Kidney epithelial cell (primary cell): ENCODE results near the gene CMC4. TPM values are rescaled to one million over a fixed set of nuclear protein-coding genes. Genes with fewer than 3 reads are reported as not detected.
A peak's percentile ranks its signal among the peaks of the same experiment; 100 is the strongest.

ENCODE experiments used
- DNase-seq: peaks from one replicate; pipeline ENCODE4 v3.0.0-alpha.2; 2010; ENCODE audit warnings: low read depth
- H3K27me3 ChIP-seq: 2 replicates; pipeline ENCODE4 v1.6.0; 2011; ENCODE audit warnings: low read length; ENCODE audit not compliant: control insufficient read depth, insufficient read depth
- H3K36me3 ChIP-seq: 2 replicates; pipeline ENCODE4 v1.5.1; 2011; ENCODE audit warnings: low read length; ENCODE audit not compliant: control insufficient read depth, insufficient read depth
- H3K4me3 ChIP-seq: 2 replicates; pipeline ENCODE4 v1.5.1; 2011; ENCODE audit warnings: low read depth, mild to moderate bottlenecking, control low read depth, low read length
- total RNA-seq: library from RNA; depleted of rRNA; stranded (reverse); fragments of >200 nt; gene quantifications from 2 replicates; pipeline ENCODE4 v1.2.3, GENCODE V29; 2015
- TF ChIP-seq, protein P1 (sequence below): IDR thresholded peaks from 2 replicates; pipeline ENCODE4 v1.5.1; 2011; ENCODE audit warnings: mild to moderate bottlenecking, moderate library complexity, low read length, control low read depth, inconsistent platforms; ENCODE audit not compliant: insufficient read depth, poor library complexity, severe bottlenecking

Gene CMC4, protein sequence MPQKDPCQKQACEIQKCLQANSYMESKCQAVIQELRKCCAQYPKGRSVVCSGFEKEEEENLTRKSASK
- 10.5 and 12.2 TPM in 2 replicates for total RNA-seq

DNA sequence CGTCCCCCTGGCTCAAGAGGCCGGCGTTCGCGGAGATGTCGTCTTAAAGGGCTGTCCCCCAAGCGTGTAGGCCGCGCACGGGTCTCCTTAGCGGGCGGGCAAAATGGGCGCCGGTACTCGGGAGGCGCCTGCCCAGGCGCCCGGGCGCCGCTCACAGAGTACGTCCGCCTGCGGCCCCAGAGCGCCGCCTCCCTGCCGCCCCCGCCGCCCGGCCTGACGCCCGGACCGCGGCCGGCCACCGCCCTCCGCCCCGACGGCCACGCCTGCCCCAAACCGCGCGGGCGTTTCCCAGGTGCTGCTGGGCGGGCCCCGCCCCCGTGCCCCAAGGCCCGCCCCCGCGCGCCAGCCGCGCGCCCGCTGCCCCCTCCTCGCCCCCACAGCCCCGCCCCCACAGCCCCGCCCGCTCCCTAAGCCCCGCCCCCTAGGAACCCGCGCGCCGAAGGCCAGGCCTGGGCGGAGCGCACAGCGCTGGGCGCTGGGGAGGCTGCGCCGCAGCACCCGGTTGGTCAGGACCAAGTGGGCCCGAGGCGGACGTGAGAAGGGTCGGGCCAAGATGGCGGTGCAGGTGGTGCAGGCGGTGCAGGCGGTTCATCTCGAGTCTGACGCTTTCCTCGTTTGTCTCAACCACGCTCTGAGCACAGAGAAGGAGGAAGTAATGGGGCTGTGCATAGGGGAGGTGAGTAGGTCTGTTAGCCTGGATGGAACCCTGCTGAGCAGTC is at the start of gene CMC4, which contains the start of the genes BRCC3 and MTCP1:
Gene CMC4 (minus strand): TSS at position 162 of the 719 bp plus-strand sequence. CDS start 7,113 bp downstream, outside the sequence.
Gene BRCC3 (plus strand): TSS at position 534 of the 719 bp plus-strand sequence. CDS start 20 bp downstream, at position 554.
Gene MTCP1 (minus strand): TSS at position 162 of the 719 bp plus-strand sequence. CDS start 5,126 bp downstream, outside the sequence.
- DNase-seq: no peak
- Histone ChIP-seq H3K4me3 (peak within 1 kb of the TSS; percentile 73), H3K27me3 (no peaks in the 10 kb centered on the region), H3K36me3 (no peaks in the 10 kb centered on the region)
- TF ChIP-seq, protein P1, sequence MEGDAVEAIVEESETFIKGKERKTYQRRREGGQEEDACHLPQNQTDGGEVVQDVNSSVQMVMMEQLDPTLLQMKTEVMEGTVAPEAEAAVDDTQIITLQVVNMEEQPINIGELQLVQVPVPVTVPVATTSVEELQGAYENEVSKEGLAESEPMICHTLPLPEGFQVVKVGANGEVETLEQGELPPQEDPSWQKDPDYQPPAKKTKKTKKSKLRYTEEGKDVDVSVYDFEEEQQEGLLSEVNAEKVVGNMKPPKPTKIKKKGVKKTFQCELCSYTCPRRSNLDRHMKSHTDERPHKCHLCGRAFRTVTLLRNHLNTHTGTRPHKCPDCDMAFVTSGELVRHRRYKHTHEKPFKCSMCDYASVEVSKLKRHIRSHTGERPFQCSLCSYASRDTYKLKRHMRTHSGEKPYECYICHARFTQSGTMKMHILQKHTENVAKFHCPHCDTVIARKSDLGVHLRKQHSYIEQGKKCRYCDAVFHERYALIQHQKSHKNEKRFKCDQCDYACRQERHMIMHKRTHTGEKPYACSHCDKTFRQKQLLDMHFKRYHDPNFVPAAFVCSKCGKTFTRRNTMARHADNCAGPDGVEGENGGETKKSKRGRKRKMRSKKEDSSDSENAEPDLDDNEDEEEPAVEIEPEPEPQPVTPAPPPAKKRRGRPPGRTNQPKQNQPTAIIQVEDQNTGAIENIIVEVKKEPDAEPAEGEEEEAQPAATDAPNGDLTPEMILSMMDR: no peak

DNA sequence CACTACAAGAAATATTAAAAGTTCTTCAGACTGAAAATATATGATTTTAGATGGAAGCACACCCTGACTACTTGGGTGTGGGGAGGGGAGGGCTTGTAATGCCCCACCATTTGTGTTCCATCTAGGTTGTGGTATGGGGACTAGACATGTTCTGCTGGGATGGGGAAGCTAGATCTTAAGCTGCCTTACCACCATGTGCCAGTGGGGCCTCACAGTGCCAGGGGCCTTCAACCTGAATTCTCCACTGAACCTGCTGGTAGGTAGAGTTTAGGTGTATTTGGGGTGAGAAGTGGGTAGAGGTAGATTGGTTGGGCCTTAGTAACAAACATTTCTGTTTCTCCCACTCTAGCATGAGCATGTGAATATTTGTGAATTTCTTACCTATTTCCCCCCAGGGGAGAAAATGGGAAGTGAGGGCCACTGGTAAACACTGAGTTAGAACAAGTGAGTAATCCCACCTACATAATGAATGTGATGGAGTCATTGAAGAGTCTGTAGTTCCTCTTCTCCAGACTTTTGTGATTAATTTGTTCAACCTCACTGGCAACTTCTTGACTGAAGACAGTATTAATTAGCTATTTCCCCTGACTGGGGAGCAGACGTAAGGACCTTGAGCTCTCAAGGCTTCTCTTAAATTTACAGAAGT is 44.4 kb upstream of the CMC4 start:
- TF ChIP-seq, protein P1: no peak
- H3K36me3 ChIP-seq: no peaks in the 10 kb centered on the region
- no peaks in the 10 kb centered on the region for H3K27me3 ChIP-seq
- H3K4me3 ChIP-seq: no peak overlapping the region
- DNase-seq: no peak

DNA sequence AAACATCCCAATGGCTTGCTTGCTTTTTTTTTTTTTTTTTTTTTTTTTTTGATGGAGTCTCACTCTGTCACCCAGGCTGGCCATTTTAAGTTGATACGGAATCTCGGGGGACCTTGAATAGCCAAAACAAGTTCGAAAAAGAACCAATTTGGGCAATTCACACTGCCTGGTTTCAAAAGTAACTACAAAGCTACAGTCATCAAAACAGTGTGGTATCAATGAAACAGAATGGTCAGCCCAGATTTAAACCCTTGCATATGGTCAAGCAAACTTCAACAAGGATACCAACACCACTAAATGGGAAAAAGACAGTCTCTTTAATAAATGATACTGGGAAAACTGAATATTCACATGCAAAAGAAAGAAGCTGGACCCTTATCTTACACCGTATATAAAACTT is 42.2 kb upstream of the CMC4 start:
- DNase-seq: no peak
- TF ChIP-seq, protein P1: no peak
- Histone ChIP-seq H3K27me3 (no peaks in the 10 kb centered on the region), H3K36me3 (no peaks in the 10 kb centered on the region), H3K4me3 (no peak overlapping the region)

DNA sequence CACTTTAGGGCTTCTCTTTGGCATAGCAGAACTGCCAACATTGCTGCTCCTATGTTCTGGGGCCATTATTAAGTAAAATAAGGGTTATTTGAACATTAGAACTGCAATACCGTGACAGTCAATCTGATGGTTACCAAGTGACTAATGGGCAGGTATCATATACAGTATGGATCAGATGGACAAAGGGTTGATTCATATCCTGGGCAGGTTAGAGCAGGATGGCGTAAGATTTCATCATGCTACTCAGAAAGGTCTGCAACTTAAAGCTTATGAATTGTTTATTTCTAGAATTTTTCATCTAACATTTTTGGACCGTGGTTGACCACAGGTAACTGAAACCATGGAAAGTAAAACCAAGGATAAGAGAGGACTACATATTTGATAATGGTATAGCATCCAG is 41.2 kb upstream of the CMC4 start:
- Histone ChIP-seq H3K27me3 (no peaks in the 10 kb centered on the region), H3K36me3 (no peaks in the 10 kb centered on the region), H3K4me3 (no peak overlapping the region)
- TF ChIP-seq, protein P1: no peak
- no peak for DNase-seq

DNA sequence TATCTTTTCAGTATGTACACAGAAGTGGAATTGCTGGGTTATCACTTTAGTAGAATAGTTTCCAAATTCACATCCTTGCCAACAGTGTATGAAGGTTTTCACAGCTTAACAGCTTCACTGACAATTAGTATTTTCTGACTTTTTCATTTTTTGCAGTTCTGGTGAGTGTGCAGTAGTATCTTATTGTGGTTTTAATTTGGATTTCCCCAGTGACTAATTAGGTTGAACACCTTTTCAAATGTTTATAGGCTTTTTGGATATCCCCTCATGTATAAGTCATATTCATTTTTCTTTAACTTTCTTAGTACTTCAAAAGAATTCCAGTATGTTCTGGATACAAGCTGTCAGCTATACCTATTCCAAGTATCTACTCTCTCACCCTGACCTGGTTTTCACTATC is 37.5 kb upstream of the CMC4 start:
- DNase-seq: no peak

More for the DNA sequence above, 37.5 kb upstream of the CMC4 start:
- H3K4me3 ChIP-seq: no peak overlapping the region
- H3K36me3 ChIP-seq: no peaks in the 10 kb centered on the region
- no peaks in the 10 kb centered on the region for H3K27me3 ChIP-seq
- TF ChIP-seq, protein P1: no peak
